ENCODE results near the gene TAF13. TPM values are rescaled to one million over a fixed set of nuclear protein-coding genes. Genes with fewer than 3 reads are reported as not detected.
A peak's percentile ranks its signal among the peaks of the same experiment; 100 is the strongest.

TAF13 gene, protein sequence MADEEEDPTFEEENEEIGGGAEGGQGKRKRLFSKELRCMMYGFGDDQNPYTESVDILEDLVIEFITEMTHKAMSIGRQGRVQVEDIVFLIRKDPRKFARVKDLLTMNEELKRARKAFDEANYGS
- 85.4 TPM for polyA plus RNA-seq (2013, experiment 1 of 2; ENCODE audit: insufficient read length)
- 73.9 TPM for polyA plus RNA-seq (2013, experiment 2 of 2; ENCODE audit: insufficient read length)

DNA sequence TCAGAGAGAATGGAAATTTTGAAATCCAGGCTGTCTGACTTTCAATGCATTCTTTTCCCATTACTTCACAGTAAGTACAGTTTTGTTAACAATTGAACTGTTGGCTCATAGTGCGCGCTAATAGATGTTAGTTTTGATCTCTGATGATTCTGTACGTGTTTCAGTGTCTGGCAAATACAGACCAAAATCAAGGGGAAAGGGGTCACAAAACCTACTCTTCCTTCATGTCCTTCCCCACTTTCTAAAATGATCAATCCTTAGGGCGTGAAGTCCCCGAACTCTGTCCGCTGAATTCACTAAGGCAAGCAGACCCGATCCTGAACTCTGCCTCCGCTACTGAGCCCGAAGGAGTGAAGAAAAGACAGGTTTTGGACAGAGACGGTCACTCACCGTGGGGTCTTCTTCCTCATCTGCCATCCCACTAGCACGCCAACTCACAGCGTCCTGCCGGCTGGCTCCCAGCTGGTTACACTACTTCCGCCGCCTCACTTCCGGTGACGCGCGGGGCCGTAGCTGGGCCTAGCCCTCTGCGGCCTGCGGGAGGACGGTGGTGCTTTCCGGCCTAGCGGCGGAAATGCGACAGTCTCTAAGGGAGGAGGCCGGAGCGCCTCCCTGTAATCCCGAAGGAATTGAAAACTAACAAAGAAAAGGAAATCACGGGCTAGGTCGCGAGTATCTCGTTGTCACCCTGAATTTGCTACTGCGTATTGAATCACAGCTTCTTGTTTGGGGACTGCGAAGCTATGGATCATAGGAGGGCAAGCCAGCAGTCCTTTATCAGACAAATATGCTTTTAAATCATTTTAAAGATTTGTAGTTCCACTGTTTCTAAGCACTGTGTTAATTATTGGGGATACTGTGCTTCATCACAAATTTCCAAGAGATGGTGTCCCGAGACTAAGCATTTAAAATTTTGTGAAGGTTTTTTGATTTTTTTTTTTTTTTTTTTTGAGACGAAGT, at the start of gene TAF13:
Gene TAF13, minus strand, starts transcription at position 473 of the 960 bp plus-strand sequence. Its CDS starts 56 bp downstream, at position 417.
- peak; percentile 98 for DNase-seq

DNA sequence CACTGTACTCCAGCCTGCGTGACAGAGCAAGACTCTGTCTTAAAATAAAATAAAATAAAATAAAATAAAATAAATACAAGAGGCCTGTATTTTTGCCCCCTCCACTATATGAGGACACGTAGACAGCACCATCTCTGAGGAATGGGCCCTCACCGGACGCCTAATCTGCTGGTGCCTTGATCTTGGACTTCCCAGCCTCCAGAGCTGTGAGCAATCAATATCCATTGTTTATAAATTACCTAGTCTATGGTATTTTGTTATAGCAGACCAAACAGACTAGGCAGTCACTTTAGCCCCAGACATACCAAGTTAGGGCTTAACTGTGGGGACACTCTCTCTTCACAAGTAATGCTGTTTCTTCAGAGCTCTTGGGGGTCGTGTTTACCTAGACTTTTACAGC, 44.6 kb upstream of the TAF13 start:
- no peak for DNase-seq

DNA sequence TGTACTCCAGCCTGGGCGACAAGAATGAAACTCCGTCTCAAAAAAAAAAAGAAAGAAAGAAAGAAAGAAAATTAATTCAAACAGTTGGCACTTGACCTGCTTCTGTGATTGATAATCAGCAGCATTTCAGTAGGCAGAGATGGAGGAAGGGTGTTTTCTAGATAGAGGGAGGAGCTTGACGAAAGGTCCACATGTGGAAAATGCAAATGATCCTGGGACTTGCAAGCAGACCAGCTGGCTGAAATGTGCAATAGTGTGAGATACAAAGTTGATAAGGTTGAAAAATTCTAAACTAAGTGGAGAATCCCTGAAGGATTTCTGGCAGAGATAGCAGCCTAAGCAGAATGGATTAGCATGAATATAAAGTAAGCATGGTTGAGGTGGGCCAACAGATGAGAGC, 42.3 kb upstream of the TAF13 start:
- DNase-seq, result no peak

DNA sequence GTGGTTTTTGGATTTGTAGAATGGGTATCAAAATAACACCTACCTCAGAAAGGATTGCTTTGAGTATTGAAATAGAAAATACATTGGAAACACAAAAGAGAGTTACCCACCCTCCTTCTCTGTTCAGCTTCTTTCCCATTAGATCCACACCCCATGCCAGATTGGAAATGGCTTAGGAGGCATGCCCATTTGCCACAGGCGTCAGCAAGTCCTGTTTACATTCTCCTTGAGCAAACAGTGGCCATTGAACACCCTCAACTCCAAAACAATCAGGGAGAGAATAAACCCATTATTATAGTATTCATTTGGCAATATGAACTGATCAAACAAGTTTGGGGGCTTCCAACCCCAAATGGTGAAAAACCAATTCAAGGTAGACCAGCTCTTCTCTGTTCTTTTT, 40.5 kb upstream of the TAF13 start:
- DNase-seq, result no peak

DNA sequence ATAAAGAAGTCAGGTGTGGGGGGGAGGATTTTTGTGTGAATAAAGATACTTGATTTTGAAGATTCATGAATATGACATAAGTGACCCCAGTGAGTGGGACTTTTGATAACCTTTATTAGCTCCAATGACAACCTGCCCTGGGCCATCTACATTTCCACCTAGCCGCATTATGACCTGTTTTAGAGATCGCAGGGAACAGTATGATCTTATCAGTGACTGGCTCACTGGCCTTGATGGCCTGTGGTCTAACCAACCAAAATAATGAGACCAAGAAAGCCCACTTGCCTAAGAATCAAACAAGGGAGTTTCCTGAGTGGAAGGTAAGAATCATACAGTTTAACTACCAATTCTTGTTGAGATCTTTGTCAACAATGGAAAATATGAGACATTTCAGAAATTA, 39.9 kb upstream of the TAF13 start:
- DNase-seq, result no peak

DNA sequence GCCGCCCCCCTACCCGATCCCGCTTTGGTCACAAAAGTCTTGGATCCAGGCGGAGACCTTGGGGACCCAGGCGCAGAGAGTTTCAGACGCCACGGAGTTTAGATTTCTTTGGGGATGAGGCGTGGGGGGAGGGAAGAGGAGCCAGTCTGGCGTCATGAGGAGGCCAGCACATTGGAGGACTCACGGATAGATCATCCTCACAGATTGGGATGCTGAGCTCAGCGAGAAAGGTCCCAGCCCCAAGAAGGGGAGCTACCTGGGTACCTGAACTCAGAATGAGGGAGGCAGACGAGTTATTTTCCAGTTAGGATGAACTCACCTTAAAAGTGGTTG, 38.5 kb upstream of the TAF13 start:
- DNase-seq, result no peak

DNA sequence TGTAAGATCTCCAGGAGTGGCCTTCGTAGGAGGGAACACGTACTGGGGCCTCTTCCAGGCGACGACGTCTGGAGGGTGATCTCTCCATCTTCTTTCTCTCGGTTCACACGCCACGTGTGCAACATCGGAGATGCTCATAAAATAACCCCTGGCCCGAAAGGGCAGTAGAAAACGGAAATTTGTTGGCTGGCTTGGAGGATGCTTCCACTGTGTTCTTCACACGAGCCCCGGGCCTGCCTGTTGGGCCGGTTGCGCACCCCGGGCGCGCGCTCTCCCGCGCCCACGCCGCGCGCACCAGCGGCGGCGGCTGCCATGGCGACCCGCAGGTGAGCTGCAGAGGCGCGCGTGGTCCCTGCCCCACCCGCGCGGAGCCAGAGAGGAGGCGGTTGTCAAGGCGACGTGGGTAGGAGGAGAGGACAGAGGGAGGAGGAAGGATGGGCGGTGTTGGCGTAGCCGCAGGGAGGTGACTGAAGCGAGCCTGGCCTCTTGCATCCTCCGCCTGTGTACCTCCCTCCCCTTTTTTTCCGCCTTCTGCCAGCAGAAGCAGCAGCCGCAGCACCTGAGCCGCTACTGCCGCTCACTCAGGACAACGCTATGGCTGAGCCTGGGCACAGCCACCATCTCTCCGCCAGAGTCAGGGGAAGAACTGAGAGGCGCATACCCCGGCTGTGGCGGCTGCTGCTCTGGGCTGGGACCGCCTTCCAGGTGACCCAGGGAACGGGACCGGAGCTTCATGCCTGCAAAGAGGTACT, 38.0 kb upstream of the TAF13 start, which contains the start of gene ELAPOR1:
Gene ELAPOR1, plus strand, starts transcription at position 526 of the 752 bp plus-strand sequence. Its CDS starts 69 bp downstream, at position 595.
- DNase-seq, result peak; percentile 23

DNA sequence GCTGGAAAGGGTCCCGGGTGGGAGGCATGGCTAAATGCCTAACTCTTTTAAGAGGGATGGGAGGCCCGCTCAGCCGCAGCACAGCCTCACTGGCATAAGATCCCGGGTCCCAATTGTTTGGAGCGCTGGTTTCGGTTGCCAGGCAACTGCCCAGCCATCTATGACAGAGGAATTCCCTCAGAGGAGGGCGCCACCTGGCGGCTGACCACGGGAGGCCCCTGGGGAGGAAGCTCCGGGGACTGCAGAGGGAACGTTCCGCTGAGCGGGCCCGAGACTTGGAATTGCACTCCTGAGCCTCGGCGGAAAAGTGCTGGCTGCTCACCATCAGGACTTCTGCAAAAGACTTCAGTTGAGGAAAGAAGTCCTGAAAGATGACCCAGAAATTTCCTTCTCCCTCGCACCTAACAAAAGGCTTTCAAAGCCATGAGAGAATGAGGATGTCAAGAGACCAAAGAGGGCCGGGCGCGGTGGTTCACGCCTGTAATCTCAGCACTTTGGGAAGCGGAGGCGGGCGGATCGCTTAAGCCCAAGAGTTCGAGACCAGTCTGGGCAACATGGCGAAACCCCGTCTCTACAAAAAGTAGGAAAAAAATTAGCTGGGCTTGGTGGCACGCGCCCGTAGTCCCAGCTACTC, 37.0 kb upstream of the TAF13 start:
- DNase-seq, result peak; percentile 87

DNA sequence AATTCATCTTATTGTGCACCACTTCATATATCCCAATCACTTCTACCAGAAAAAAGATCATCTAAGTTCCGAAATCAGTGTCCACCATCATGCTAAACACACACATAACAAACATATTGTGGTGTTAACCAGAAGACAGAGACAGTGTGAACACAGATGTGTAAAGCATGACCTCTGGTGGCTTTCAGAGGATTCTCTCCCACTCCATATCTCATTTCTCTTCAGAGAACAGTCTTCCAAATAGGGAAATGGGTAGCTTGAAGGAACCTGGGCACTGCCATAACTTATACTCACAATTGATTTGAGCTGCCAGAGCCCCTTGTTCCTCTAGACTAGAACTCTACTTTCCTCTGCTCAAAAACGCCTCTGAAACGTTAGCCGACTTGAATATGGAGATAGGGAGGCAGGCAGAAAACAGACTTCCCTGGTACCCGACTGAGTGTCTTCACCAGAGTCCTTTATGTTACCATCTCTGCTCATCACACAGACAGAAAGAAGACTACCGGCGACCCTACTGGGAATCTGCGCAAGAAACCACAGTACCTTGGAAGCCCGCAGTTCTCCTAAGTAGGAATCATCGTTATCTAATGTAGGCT, 36.4 kb upstream of the TAF13 start:
- peak; percentile 45 for DNase-seq

DNA sequence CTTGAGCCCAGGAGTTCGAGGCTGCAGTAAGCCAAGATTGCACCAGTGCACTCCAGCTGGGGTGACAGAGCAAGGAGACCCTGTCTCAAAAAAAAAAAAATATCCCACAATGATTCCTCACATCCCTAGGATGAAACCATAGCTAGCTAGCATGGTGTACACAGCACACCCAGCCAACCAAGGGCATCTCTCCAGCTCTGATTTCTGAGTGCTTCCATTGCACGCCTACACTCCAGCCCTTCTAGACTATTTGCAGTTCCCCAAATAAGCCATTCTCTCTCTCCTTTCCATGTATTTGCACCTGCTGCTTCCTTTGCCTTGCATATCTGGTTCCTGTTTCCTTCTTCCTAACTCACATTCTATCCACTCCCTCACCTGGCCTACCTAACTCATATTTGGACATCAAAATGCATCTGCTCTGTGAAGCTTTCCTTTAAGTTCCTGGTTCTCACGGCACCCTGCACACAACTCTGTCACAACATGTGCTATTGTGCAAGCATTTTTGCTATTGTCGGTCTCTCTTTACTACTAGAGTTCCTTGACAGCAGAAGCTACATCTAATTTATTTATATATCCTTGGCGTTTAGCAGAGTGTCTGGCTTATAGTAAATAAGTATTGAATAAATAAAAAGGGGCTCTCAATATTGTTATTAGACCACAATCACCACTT, 35.7 kb upstream of the TAF13 start:
- DNase-seq, result no peak

DNA sequence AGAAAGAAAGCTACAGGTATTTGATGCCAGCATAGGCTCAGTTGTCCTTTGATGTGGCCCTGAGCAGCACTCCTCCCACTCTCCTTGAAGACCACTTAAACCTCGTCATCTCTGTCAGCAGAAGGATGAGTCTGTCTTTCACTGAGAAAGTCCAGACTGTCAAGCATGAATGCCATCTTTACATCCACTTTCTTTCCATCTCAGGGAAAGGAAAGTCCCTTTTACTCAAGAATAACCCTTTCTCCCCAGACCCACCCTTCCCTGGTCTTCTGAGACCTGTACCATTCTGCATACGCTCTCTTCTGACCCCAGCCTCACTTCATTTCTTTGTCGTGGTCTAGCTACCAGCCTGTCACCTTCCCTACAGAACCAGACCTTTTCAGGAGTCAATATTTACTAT, 34.1 kb upstream of the TAF13 start:
- no peak for DNase-seq

DNA sequence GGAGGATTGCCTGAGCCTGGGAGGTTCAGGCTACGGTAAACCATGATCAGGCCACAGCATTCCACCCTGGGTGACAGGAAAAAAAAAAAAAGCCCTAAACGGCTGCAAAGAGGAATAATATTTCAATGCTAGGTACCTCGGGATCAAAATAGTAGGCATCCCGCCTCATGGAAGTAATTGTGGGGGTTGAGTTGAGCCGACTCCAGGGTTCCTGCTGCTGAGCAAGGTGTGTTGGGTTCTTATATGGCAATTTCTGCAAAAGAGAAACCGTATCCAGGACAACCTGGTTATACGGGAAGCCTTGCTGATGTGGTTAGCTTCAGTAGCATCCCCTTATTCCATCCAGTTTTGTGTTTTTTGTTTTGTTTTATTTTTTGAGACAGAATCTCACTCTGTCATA, 32.0 kb upstream of the TAF13 start:
- no peak for DNase-seq

DNA sequence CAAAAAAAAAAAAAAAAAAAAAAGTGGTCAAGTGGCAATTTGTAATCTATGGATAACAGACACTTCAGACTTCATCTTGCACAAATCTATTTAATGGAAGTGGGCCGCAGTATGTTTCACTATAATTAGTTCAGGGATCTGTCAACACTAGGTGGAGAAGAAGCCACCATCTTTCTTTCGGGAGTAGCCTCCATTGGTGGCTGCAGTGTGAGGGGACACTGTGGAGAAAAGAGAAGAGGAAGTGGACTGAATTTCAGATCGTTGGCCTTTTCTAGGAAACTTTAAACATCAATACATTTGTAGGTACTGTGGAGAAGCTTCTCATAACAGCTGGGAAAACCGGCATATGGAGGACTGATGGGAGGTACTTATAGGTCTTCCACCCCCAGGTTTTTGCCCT, 30.1 kb upstream of the TAF13 start:
- no peak for DNase-seq

DNA sequence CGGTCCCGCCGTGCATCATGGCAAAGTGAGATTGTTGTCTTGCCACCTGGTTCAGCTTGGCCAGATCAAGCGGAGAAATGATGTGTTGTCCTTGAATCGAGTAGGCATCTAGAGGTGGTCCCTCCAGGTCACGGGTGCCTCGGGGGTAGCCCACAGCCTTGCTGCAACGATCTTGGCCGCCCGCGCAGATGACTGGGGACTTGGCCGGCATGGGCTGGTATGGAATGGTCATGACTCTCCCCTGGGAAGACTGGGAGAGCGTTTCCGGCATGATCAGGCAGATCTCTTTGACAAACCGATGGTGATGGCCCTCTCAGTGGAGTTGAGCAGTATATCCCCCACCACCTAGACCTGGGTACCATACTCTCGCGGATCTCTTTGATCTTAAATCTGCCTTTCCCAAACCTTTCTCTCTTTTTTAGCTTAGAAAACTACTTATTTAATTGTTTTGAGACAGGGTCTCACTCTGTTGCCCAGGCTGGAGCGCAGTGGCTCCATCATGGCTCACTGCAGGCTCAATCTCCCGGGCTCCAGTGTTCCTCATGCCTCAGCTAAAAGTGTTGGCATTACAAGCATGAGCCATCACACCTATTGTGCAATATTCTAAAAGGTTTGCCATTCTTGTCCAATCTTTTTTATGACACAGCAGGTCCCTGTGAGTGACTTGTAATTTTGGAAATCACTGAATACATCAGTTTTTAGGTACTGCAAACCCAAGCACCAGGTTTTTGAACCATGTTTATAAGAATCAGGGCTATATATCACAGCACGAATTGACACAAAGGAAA, 28.8 kb upstream of the TAF13 start:
- DNase-seq, result no peak

DNA sequence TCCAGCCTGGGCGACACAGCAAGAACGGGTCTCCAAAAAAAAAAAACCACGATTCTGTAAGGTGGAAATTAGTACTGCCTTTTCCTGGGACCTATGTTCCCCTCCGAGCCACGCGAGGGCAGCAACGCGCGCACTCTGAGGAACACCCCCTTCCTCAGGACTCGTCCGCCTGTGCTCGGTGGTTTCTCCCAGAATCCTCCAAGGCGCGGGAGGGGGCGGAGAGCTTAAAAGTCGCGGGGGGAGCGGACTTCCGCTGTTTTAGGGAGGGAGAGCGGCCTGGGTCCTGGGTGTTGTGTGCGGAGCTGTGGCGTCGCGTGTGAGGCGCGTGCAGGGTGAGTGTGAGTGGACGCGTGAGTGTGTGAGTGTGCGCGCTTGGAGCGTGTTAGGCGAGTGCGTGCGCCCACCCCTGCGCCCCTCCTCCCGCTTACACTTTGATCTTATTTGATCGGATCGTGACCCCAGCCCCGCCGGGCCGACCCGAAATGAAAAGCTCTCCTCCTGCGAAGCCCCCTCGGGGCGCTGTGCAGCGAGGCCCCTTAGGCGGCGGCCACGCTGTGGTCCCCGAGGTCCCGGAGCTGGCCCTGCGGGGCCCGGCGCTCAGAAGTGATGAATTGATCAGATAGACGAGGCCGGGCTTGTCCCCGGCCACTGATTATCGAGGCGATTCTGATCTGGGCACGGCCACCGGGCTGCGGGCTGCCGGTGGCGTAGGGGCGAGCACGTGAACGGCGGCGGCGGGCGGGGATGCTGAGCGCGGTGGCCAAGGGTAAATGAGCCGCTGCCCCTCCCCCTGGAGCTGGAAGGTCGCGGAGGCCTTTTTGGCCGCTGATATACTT, 24.4 kb upstream of the TAF13 start:
- peak; percentile 98 for DNase-seq

DNA sequence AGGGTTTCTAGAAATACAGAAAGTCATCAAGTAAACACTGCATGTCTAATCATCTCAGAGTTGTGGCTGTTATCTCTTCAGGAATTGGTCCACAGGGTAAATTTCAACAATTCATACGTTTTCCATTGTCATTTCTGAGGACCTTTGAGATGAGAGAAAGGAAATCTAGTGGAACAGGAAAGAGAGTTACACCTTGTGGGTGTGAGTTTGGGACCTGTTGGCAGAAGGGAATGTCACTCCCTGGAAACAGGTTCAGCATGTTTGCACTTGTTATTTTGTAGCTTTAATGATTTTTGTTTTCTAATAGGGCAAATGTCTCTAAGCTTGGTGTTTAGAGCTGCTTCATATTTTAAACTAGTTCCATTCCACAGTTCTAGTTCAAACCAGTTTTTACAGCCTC, 20.3 kb upstream of the TAF13 start:
- no peak for DNase-seq

DNA sequence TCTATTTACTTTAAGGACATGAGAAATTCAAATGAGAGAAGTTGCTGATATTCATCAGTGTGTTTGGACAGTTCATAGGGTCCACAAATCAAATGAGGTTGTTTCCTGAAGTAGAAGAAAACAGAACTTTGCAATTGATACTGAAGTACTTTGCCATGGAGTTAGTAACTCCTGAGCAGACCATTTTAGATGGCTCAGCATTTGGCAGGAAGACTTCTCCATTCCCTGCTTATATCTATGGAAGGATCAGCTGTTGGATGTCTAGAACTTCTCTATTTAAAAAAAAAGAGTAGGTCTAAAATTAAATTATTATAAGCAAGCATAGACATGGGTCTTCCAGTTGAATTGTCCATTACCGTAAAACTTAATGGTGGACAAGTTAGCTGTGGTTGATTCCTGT, 19.8 kb upstream of the TAF13 start:
- DNase-seq, result no peak

DNA sequence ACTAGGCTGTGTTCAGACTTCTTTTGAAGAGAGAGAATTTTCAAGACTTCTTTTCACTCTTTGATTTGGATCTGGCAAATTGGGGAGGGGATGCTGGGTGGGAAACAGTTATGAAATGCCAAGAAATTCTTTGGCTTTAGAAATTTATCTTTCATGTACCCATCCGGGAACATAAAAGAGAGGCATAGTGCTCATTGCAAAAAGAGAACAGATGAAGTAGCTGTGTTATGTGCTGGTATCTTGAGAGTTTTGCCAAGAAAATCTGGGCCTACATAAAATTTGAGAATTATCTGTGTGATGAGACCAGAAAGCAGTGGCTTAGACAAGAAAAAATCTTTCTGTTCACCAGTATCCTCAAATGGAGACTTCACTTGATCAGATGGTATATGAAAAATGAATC, 19.1 kb upstream of the TAF13 start:
- no peak for DNase-seq

DNA sequence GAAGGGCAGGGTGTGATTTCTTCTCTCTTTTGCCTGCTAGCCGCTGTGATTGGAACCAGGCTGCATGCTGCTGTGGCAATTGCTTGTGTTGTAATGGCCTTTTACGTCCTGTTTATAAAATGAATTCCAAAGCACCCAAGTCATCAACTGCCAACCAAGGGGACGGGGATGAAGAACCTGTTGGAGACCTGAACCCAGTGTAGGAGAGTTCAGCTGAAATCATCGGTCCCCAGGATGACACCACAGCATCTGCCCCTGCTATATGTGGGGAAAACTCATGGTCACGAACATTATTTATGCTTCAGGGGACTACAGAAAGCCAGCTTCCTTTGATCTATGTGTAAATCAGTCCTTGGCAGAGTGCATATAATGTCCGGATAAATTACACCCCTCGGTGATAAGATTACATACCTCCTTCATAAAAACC, 18.6 kb upstream of the TAF13 start:
- peak; percentile 27 for DNase-seq

DNA sequence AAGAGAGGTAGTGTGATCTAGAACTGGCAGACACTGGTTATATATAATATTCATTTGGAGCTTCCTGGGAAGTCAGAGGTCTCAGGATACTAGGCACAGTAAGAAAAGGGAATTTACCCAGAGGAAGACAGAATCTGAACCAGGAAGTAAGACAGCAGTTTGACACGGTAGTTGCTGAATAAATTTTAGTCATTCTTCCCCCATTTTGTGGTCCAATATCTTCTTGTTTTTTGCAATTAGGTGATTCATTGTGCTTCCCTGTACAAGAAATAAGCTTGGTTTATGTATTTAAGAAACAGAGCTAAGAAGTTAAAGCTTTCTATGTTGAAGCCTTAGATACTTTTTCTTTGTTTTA, 16.0 kb upstream of the TAF13 start:
- peak; percentile 25 for DNase-seq
